ENCODE results near the gene ARID1B.

Gene ARID1B

DNA sequence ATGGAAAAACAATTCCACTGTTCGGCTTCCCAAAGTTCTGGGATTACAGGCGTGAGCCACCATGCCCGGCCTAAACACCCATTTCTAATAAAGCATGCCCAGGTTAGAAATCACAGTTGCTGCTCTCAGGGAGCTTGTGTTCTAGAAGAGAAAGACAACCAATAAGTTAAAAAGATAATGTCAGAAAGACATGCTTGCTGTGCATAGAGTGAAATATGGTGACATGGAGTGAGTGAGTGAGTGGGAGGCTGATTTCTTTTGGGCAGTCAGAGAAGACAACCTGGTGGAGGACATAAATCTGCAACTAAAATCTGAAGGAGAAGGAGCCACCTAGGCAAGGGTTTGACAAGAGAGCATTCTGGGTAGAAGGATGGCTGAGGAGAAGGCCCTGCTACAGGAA, 222.6 kb downstream of the ARID1B start:
- H3K4me2 ChIP-seq (ENCODE audit: low read depth, low read length, poor library complexity, severe bottlenecking): no peak overlapping the region
- TF ChIP-seq EZH2phosphoT487 (conservative IDR thresholded peaks at IDR 0.05; ENCODE audit: low read length): no peak
- TF ChIP-seq, protein P1, sequence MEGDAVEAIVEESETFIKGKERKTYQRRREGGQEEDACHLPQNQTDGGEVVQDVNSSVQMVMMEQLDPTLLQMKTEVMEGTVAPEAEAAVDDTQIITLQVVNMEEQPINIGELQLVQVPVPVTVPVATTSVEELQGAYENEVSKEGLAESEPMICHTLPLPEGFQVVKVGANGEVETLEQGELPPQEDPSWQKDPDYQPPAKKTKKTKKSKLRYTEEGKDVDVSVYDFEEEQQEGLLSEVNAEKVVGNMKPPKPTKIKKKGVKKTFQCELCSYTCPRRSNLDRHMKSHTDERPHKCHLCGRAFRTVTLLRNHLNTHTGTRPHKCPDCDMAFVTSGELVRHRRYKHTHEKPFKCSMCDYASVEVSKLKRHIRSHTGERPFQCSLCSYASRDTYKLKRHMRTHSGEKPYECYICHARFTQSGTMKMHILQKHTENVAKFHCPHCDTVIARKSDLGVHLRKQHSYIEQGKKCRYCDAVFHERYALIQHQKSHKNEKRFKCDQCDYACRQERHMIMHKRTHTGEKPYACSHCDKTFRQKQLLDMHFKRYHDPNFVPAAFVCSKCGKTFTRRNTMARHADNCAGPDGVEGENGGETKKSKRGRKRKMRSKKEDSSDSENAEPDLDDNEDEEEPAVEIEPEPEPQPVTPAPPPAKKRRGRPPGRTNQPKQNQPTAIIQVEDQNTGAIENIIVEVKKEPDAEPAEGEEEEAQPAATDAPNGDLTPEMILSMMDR (IDR thresholded peaks at IDR 0.05; ENCODE audit: insufficient read depth, low read length, poor library complexity, severe bottlenecking): no peak
- H3K27me3 ChIP-seq (ENCODE audit: low read length): no peaks in the 10 kb centered on the region
- no peaks in the 10 kb centered on the region for H3K36me3 ChIP-seq (ENCODE audit: low read length)
- no peak overlapping the region for H2AFZ ChIP-seq (ENCODE audit: low read depth, low read length, severe bottlenecking)
- H3K4me3 ChIP-seq (ENCODE audit: insufficient read depth, low read length, poor library complexity, severe bottlenecking): no peak overlapping the region
- H4K20me1 ChIP-seq (ENCODE audit: low read depth, low read length): 0 out of 2 replicates have a peak, but pooled peaks cover 3% of the 10 kb centered on the region
- H3F3A ChIP-seq (ENCODE audit: insufficient read depth): no peaks in the 10 kb centered on the region
- no peak overlapping the region for H3K27ac ChIP-seq (ENCODE audit: low read depth, low read length)
- H3K79me2 ChIP-seq (ENCODE audit: insufficient read depth, low read length): peaks cover 53% of the 10 kb centered on the region
- no peaks in the 10 kb centered on the region for H3K9me2 ChIP-seq (replicated peaks; ENCODE audit: insufficient read depth, low read length)
- no peak overlapping the region for H3K9ac ChIP-seq (ENCODE audit: low read length)
- H3K9me3 ChIP-seq (ENCODE audit: insufficient read depth, low read length): no peaks in the 10 kb centered on the region

DNA sequence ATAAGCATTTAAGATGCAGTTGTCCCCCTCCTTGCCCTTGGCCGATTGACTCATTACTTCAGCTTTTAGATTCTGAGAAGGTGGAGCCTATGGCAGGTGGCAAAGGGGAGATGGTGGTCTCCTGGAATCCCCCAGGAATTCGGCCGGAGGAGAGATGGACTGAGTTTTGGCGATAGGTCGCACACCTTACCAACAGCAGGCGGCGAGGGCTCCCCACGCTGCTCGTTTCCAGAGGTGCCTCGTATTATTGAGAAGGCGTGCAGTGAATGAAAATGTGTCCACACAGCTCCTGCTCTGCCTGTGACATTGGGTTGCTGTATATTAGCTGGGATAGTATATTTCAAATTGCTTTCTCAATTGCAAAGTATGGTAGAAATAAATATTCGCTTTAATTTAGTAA, 224.5 kb downstream of the ARID1B start:
- no peak overlapping the region for H3K4me3 ChIP-seq (ENCODE audit: insufficient read depth, low read length, poor library complexity, severe bottlenecking)
- H3K36me3 ChIP-seq (ENCODE audit: low read length): no peaks in the 10 kb centered on the region
- no peak overlapping the region for H3K27ac ChIP-seq (ENCODE audit: low read depth, low read length)
- TF ChIP-seq, protein P1 (IDR thresholded peaks at IDR 0.05; ENCODE audit: insufficient read depth, low read length, poor library complexity, severe bottlenecking): no peak
- TF ChIP-seq EZH2phosphoT487 (conservative IDR thresholded peaks at IDR 0.05; ENCODE audit: low read length): no peak
- peaks cover 50% of the 10 kb centered on the region for H3K79me2 ChIP-seq (ENCODE audit: insufficient read depth, low read length)
- H4K20me1 ChIP-seq (ENCODE audit: low read depth, low read length): peaks cover 7% of the 10 kb centered on the region; the same call in 1 of the 2 replicates
- no peaks in the 10 kb centered on the region for H3K9me2 ChIP-seq (replicated peaks; ENCODE audit: insufficient read depth, low read length)
- no peaks in the 10 kb centered on the region for H3K27me3 ChIP-seq (ENCODE audit: low read length)
- H3K4me2 ChIP-seq (ENCODE audit: low read depth, low read length, poor library complexity, severe bottlenecking): no peak overlapping the region
- no peak overlapping the region for H3K9ac ChIP-seq (ENCODE audit: low read length)
- H3K9me3 ChIP-seq (ENCODE audit: insufficient read depth, low read length): no peaks in the 10 kb centered on the region
- no peaks in the 10 kb centered on the region for H3F3A ChIP-seq (ENCODE audit: insufficient read depth)
- no peak overlapping the region for H2AFZ ChIP-seq (ENCODE audit: low read depth, low read length, severe bottlenecking)

DNA sequence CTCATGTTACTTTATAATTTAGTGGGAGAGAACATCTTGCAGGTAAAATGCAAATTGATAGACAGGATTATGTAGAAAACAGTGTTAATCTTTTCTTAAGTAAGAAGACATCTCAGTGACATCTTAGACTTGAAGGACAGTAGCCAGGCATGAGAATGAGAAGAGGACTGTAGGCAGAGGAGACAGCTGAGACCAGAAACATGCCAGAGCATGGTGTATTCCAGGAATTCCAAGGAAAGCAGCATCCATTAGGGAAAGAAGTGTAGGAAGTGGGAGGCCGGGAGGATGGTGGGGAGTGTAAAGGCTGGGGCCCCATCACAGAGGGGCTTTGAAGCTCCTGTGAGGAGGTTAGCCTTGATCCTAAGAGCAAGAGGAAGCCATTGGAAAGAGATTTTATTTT, 225.6 kb downstream of the ARID1B start:
- no peaks in the 10 kb centered on the region for H3K27me3 ChIP-seq (ENCODE audit: low read length)
- H3K9me2 ChIP-seq (replicated peaks; ENCODE audit: insufficient read depth, low read length): no peaks in the 10 kb centered on the region
- no peak overlapping the region for H3K4me2 ChIP-seq (ENCODE audit: low read depth, low read length, poor library complexity, severe bottlenecking)
- H3K9ac ChIP-seq (ENCODE audit: low read length): no peak overlapping the region
- H3F3A ChIP-seq (ENCODE audit: insufficient read depth): no peaks in the 10 kb centered on the region
- no peak overlapping the region for H3K27ac ChIP-seq (ENCODE audit: low read depth, low read length)
- H3K79me2 ChIP-seq (ENCODE audit: insufficient read depth, low read length): peaks cover 48% of the 10 kb centered on the region
- H3K36me3 ChIP-seq (ENCODE audit: low read length): no peaks in the 10 kb centered on the region
- no peak for TF ChIP-seq EZH2phosphoT487 (conservative IDR thresholded peaks at IDR 0.05; ENCODE audit: low read length)
- TF ChIP-seq, protein P1 (IDR thresholded peaks at IDR 0.05; ENCODE audit: insufficient read depth, low read length, poor library complexity, severe bottlenecking): no peak
- H4K20me1 ChIP-seq (ENCODE audit: low read depth, low read length): peaks cover 7% of the 10 kb centered on the region; the same call in 1 of the 2 replicates
- H3K4me3 ChIP-seq (ENCODE audit: insufficient read depth, low read length, poor library complexity, severe bottlenecking): no peak overlapping the region
- no peaks in the 10 kb centered on the region for H3K9me3 ChIP-seq (ENCODE audit: insufficient read depth, low read length)
- no peak overlapping the region for H2AFZ ChIP-seq (ENCODE audit: low read depth, low read length, severe bottlenecking)
